ENCODE data around the gene PCNA.
"Not testable (repeated sequence)": the region's sequence is repeated elsewhere in the genome, so short reads cannot be mapped to it uniquely, and the experiment has no call there.

PCNA gene

GRCh38 chr20:5074232-5074674, 45.5 kb downstream of the PCNA start:
- peaks cover 42% of the 10 kb centered on the region for H3K4me1 ChIP-seq (ENCODE audit: insufficient read depth, low read length, severe bottlenecking)
- no peak overlapping the region for H3K4me3 ChIP-seq (ENCODE audit: low read depth, low read length, poor library complexity, severe bottlenecking)
- H3K27me3 ChIP-seq (ENCODE audit: insufficient read depth, low read length): no peaks in the 10 kb centered on the region
- no peaks in the 10 kb centered on the region for H3K79me2 ChIP-seq (ENCODE audit: insufficient read depth, low read length)
- no peaks in the 10 kb centered on the region for H3K9me2 ChIP-seq (ENCODE audit: low read depth, low read length)
- H4K20me1 ChIP-seq (ENCODE audit: insufficient read depth, low read length): no peaks in the 10 kb centered on the region
- no peak overlapping the region for H3K4me2 ChIP-seq (ENCODE audit: low read length)
- no peak overlapping the region for H2AFZ ChIP-seq (ENCODE audit: low read length)
- no peaks in the 10 kb centered on the region for H3F3A ChIP-seq (ENCODE audit: insufficient read depth, low read length)
- no peaks in the 10 kb centered on the region for H3K9me3 ChIP-seq (ENCODE audit: low read length)
- H3K27ac ChIP-seq (ENCODE audit: low read depth, low read length, poor library complexity, severe bottlenecking): peak overlapping the region; percentile 77
- no peaks in the 10 kb centered on the region for H3K36me3 ChIP-seq (ENCODE audit: insufficient read depth, low read length)
- H3K9ac ChIP-seq (ENCODE audit: low read length): peak overlapping the region; percentile 7
- no peak for TF ChIP-seq EZH2 (IDR thresholded peaks at IDR 0.05; ENCODE audit: borderline replicate concordance, low read length)
- TF ChIP-seq CTCF (IDR thresholded peaks at IDR 0.05; ENCODE audit: low read length): no peak

GRCh38 chr20:5073660-5074231, 46.0 kb downstream of the PCNA start:
- peak overlapping the region; percentile 77 for H3K27ac ChIP-seq (ENCODE audit: low read depth, low read length, poor library complexity, severe bottlenecking)
- TF ChIP-seq CTCF (IDR thresholded peaks at IDR 0.05; ENCODE audit: low read length): no peak
- no peak for TF ChIP-seq EZH2 (IDR thresholded peaks at IDR 0.05; ENCODE audit: borderline replicate concordance, low read length)
- H3K9me3 ChIP-seq (ENCODE audit: low read length): no peaks in the 10 kb centered on the region
- H3K36me3 ChIP-seq (ENCODE audit: insufficient read depth, low read length): no peaks in the 10 kb centered on the region
- H3K4me3 ChIP-seq (ENCODE audit: low read depth, low read length, poor library complexity, severe bottlenecking): no peak overlapping the region
- peak overlapping the region; percentile 7; the same call in 1 of the 2 replicates for H3K9ac ChIP-seq (ENCODE audit: low read length)
- no peaks in the 10 kb centered on the region for H3K27me3 ChIP-seq (ENCODE audit: insufficient read depth, low read length)
- no peaks in the 10 kb centered on the region for H3K79me2 ChIP-seq (ENCODE audit: insufficient read depth, low read length)
- no peaks in the 10 kb centered on the region for H4K20me1 ChIP-seq (ENCODE audit: insufficient read depth, low read length)
- H3K4me2 ChIP-seq (ENCODE audit: low read length): no peak overlapping the region
- no peaks in the 10 kb centered on the region for H3K9me2 ChIP-seq (ENCODE audit: low read depth, low read length)
- no peak overlapping the region for H2AFZ ChIP-seq (ENCODE audit: low read length)
- no peaks in the 10 kb centered on the region for H3F3A ChIP-seq (ENCODE audit: insufficient read depth, low read length)
- H3K4me1 ChIP-seq (ENCODE audit: insufficient read depth, low read length, severe bottlenecking): peaks cover 42% of the 10 kb centered on the region

- H3K4me3 ChIP-seq (ENCODE audit: low read depth, low read length, poor library complexity, severe bottlenecking): no peak overlapping the region
- H3K9ac ChIP-seq (ENCODE audit: low read length): no peak overlapping the region
- H3K4me1 ChIP-seq (ENCODE audit: insufficient read depth, low read length, severe bottlenecking): peaks cover 37% of the 10 kb centered on the region
- no peak for TF ChIP-seq CTCF (IDR thresholded peaks at IDR 0.05; ENCODE audit: low read length)
- no peak for TF ChIP-seq EZH2 (IDR thresholded peaks at IDR 0.05; ENCODE audit: borderline replicate concordance, low read length)
- no peak overlapping the region for H3K4me2 ChIP-seq (ENCODE audit: low read length)
- no peaks in the 10 kb centered on the region for H4K20me1 ChIP-seq (ENCODE audit: insufficient read depth, low read length)
- peak overlapping the region; percentile 77 for H3K27ac ChIP-seq (ENCODE audit: low read depth, low read length, poor library complexity, severe bottlenecking)
- H3F3A ChIP-seq (ENCODE audit: insufficient read depth, low read length): no peaks in the 10 kb centered on the region
- no peaks in the 10 kb centered on the region for H3K9me2 ChIP-seq (ENCODE audit: low read depth, low read length)
- no peak overlapping the region for H2AFZ ChIP-seq (ENCODE audit: low read length)
- no peaks in the 10 kb centered on the region for H3K27me3 ChIP-seq (ENCODE audit: insufficient read depth, low read length)
- no peaks in the 10 kb centered on the region for H3K36me3 ChIP-seq (ENCODE audit: insufficient read depth, low read length)
- no peaks in the 10 kb centered on the region for H3K79me2 ChIP-seq (ENCODE audit: insufficient read depth, low read length)
- H3K9me3 ChIP-seq (ENCODE audit: low read length): no peaks in the 10 kb centered on the region
These were observed 46.8 kb downstream of the PCNA start for GRCh38 chr20:5072756-5073659.

GRCh38 chr20:5071942-5072341, 47.8 kb downstream of the PCNA start:
- not testable (repeated sequence) for H3K4me3 ChIP-seq (ENCODE audit: low read depth, low read length, poor library complexity, severe bottlenecking); H3K9ac ChIP-seq (ENCODE audit: low read length); H3F3A ChIP-seq (ENCODE audit: insufficient read depth, low read length); H2AFZ ChIP-seq (ENCODE audit: low read length); H3K79me2 ChIP-seq (ENCODE audit: insufficient read depth, low read length); H4K20me1 ChIP-seq (ENCODE audit: insufficient read depth, low read length); H3K36me3 ChIP-seq (ENCODE audit: insufficient read depth, low read length); H3K9me2 ChIP-seq (ENCODE audit: low read depth, low read length); H3K27me3 ChIP-seq (ENCODE audit: insufficient read depth, low read length); H3K27ac ChIP-seq (ENCODE audit: low read depth, low read length, poor library complexity, severe bottlenecking); H3K9me3 ChIP-seq (ENCODE audit: low read length); H3K4me2 ChIP-seq (ENCODE audit: low read length)
- peaks cover 32% of the 10 kb centered on the region for H3K4me1 ChIP-seq (ENCODE audit: insufficient read depth, low read length, severe bottlenecking)

All from OCI-LY1 (cell line).